Endothelial cell of umbilical vein (primary cell): ENCODE measurements around the gene RNF126. TPM values are rescaled to one million over a fixed set of nuclear protein-coding genes. Genes with fewer than 3 reads are reported as not detected.
"Not testable (repeated sequence)": the region's sequence is repeated elsewhere in the genome, so short reads cannot be mapped to it uniquely, and the experiment has no call there.

Source experiments
- BruUV-seq: library from RNA; stranded (reverse); fragments of 400-500 nt; replicated peaks from 2 replicates; lab custom pipeline; 2021; lab: Mats Ljungman, UMichigan
- CTCF ChIA-PET: fragments of 300-600, 350-600 bp; sonication (Branson Sonifier 250); formaldehyde crosslinking; loops from one replicate; lab custom pipeline; 2021; ENCODE audit warnings: antibody characterized with exemption, inconsistent platforms; lab: Charles Lee
- POLR2A ChIA-PET: fragments of 300-600, 350-600 bp; sonication (Branson Sonifier 250); formaldehyde crosslinking; loops from one replicate; lab custom pipeline; 2021; ENCODE audit warnings: antibody characterized with exemption, inconsistent platforms; lab: Charles Lee
- DNase-seq: peaks from one replicate; pipeline ENCODE4 v3.0.0-alpha.2; 2011; ENCODE audit warnings: low read depth, low spot score
- FAIRE-seq: peaks from 2 replicates; lab custom pipeline; 2011; peaks lifted over from hg19 to GRCh38; lab: Jason Lieb, UNC
- H2AFZ ChIP-seq: 2 replicates; pipeline ENCODE4 v1.6.0; 2012; ENCODE audit warnings: low read depth, low read length, control low read depth, inconsistent platforms
- H3K27ac ChIP-seq: 2 replicates; pipeline ENCODE4 v1.5.1; 2011; ENCODE audit warnings: low read depth, mild to moderate bottlenecking, control low read depth, low read length, moderate library complexity; ENCODE audit not compliant: insufficient read depth
- H3K27me3 ChIP-seq, 2 experiments: 2 replicates each; pipeline versions ENCODE4 v1.6.0 to v1.6.1; 2011; ENCODE audit warnings: low read length in 2 of 2, mixed read lengths in 1 of 2; ENCODE audit not compliant: control insufficient read depth in 2 of 2, insufficient read depth in 2 of 2
- H3K36me3 ChIP-seq, 2 experiments: 2 replicates in 1 of 2; 3 replicates in 1 of 2; pipeline ENCODE4 v1.5.1; 2011; ENCODE audit warnings: low read length in 2 of 2, mild to moderate bottlenecking in 1 of 2, moderate library complexity in 1 of 2; ENCODE audit not compliant: control insufficient read depth in 2 of 2, insufficient read depth in 2 of 2; ENCODE audit errors: extremely low read depth in 1 of 2
- H3K4me1 ChIP-seq: 3 replicates; pipeline ENCODE4 v1.5.1; 2011; ENCODE audit warnings: mild to moderate bottlenecking, low read length; ENCODE audit not compliant: control insufficient read depth, insufficient read depth; ENCODE audit errors: extremely low read depth
- H3K4me2 ChIP-seq: 2 replicates; pipeline ENCODE4 v1.6.1; 2011; ENCODE audit warnings: low read length, control low read depth, mixed read lengths; ENCODE audit not compliant: insufficient read depth
- H3K4me3 ChIP-seq, 3 experiments: fragments of 200-600 bp in 1 of 3; sonication (generic), shearing (Covaris generic) in 1 of 3; replicated peaks in 1 of 3; 2 replicates each; pipeline ENCODE4 v1.5.1; 2011 to 2016; ENCODE audit warnings: control low read depth in 3 of 3, low read length in 3 of 3, mild to moderate bottlenecking in 2 of 3, inconsistent platforms in 1 of 3, low read depth in 1 of 3, moderate library complexity in 1 of 3; ENCODE audit not compliant: insufficient read depth in 1 of 3
- H3K79me2 ChIP-seq: 2 replicates; pipeline ENCODE4 v1.6.0; 2012; ENCODE audit warnings: low read length, inconsistent platforms; ENCODE audit not compliant: control insufficient read depth, insufficient read depth
- H3K9ac ChIP-seq: replicated peaks from 2 replicates; pipeline ENCODE3; 2011; ENCODE audit warnings: low read length, control low read depth; ENCODE audit not compliant: insufficient read depth; ENCODE audit errors: extremely low read depth
- H3K9me1 ChIP-seq: replicated peaks from 3 replicates; pipeline ENCODE4 v1.6.0; 2011; ENCODE audit warnings: mild to moderate bottlenecking, low read length; ENCODE audit not compliant: control insufficient read depth, insufficient read depth; ENCODE audit errors: extremely low read depth
- H3K9me3 ChIP-seq: replicated peaks from 2 replicates; pipeline ENCODE4 v1.5.1; 2012; ENCODE audit warnings: low read length, inconsistent platforms; ENCODE audit not compliant: control insufficient read depth, insufficient read depth
- H4K20me1 ChIP-seq: replicated peaks from 2 replicates; pipeline ENCODE3; 2011; ENCODE audit warnings: mild to moderate bottlenecking, low read length; ENCODE audit not compliant: control insufficient read depth, insufficient read depth; ENCODE audit errors: extremely low read depth
- CTCF ChIP-seq, 2 donors: IDR thresholded peaks; 1 replicate in 1 of 2; 2 replicates in 1 of 2; pipeline ENCODE4 v1.5.1; 2011; ENCODE audit warnings: low read length in 2 of 2, mild to moderate bottlenecking in 2 of 2, moderate library complexity in 2 of 2, control low read depth in 1 of 2, inconsistent platforms in 1 of 2, low read depth in 1 of 2; ENCODE audit not compliant: insufficient read depth in 1 of 2; ENCODE audit errors: extremely low read depth in 1 of 2
- EZH2 ChIP-seq: IDR thresholded peaks from 2 replicates; pipeline ENCODE4 v1.6.1; 2012; ENCODE audit warnings: borderline replicate concordance, low read depth, mild to moderate bottlenecking, moderate library complexity, low read length, inconsistent platforms; ENCODE audit not compliant: severe bottlenecking
- FOS ChIP-seq: IDR thresholded peaks from 2 replicates; pipeline ENCODE4 v1.6.1; 2011; ENCODE audit warnings: mild to moderate bottlenecking, low read length, moderate library complexity, borderline replicate concordance; ENCODE audit not compliant: insufficient read depth
- GATA2 ChIP-seq: IDR thresholded peaks from 2 replicates; pipeline ENCODE4 v1.7.0; 2011; ENCODE audit warnings: low read depth, mild to moderate bottlenecking, moderate library complexity, mixed read lengths, low read length; ENCODE audit not compliant: insufficient read length, insufficient read depth
- JUN ChIP-seq: IDR thresholded peaks from 2 replicates; pipeline ENCODE4 v1.6.1; 2011; ENCODE audit warnings: borderline replicate concordance, low read depth; ENCODE audit not compliant: insufficient read length, insufficient read depth
- MAX ChIP-seq: IDR thresholded peaks from 2 replicates; pipeline ENCODE4 v1.6.1; 2011; ENCODE audit not compliant: insufficient read depth, insufficient read length
- MYC ChIP-seq: IDR thresholded peaks from one replicate; pipeline ENCODE4 v1.6.1; 2011; ENCODE audit warnings: mild to moderate bottlenecking, low read depth, low read length
- POLR2A ChIP-seq: IDR thresholded peaks from 2 replicates; pipeline ENCODE4 v1.6.1; 2012; ENCODE audit warnings: low read depth, mild to moderate bottlenecking, control low read depth, low read length
- POLR2AphosphoS5 ChIP-seq: IDR thresholded peaks from 2 replicates; pipeline ENCODE4 v1.6.1; 2012; ENCODE audit warnings: low read depth, mild to moderate bottlenecking, control low read depth, low read length, moderate library complexity; ENCODE audit not compliant: insufficient read depth
- dilution Hi-C: fragments of 300-500 bp; cut with MboI; formaldehyde crosslinking; loops from one replicate; pipeline ENCODE4 v1.15.0; 2019; ENCODE audit warnings: low sequenced_read_pairs; ENCODE audit not compliant: extremely low pct_ligation_motif_present
- intact Hi-C: fragments of 100-400 bp; cut with micrococcal nuclease; formaldehyde crosslinking; loops from one replicate; pipeline ENCODE4 v1.10.0; 2022
- polyA plus RNA-seq, 4 experiments: library from polyadenylated mRNA; depleted of rRNA in 3 of 4; stranded (reverse) in 3 of 4; unstranded in 1 of 4; fragments of >200 nt; gene quantifications; 2 replicates each; pipeline versions ENCODE4 v1.2.1 to v1.2.3, GENCODE V29; 2011 to 2012; ENCODE audit warnings: missing spikeins in 1 of 4
- total RNA-seq: library from RNA; stranded (reverse); gene quantifications from 2 replicates; pipeline ENCODE4 v1.2.3, GENCODE V29; 2021

RNF126 gene
- total and polyA plus RNA-seq, 2 donors (not counting 3 experiments of a cell fraction or from before 2014, with no cell fraction given) = 19.2 to 61.3 TPM

- Histone ChIP-seq H3K9me3 (no peaks in the 10 kb centered on the region), H3K27me3 (no peaks in the 10 kb centered on the region), H3K9ac (no peak overlapping the region), H3K79me2 (peaks cover 13% of the 10 kb centered on the region), H3K4me1 (peaks cover 16% of the 10 kb centered on the region), H3K27ac (no peak overlapping the region), H4K20me1 (no peaks in the 10 kb centered on the region), H3K4me3 (no peak overlapping the region), H2AFZ (no peak overlapping the region), H3K4me2 (no peak overlapping the region), H3K36me3 (peaks cover 0 to 6% of the 10 kb centered on the region in 2 experiments), H3K9me1 (no peaks in the 10 kb centered on the region)
- FAIRE-seq (no peak), DNase-seq (no peak)
- no TSS peak for BruUV-seq
- intact Hi-C loops (no loop called here), dilution Hi-C loops (no loop called here)
- ChIA-PET POLR2A (no interaction called here), CTCF (interaction anchor here (0.9 to 1.2 kb wide), 2 partner anchors 14 to 46 kb away, joined by 3 read pairs; no protein-coding TSS in a partner anchor)
- TF ChIP-seq GATA2 (no peak), EZH2 (no peak), MYC (no peak), POLR2A (no peak), CTCF (IDR thresholded peaks at IDR 0.05; ENCODE audit: extremely low read depth in 1 of 2, insufficient read depth in 1 of 2, low read depth in 1 of 2, low read length in 2 of 2) (no peak), MAX (no peak), POLR2AphosphoS5 (no peak), FOS (no peak), JUN (no peak)
Observed at GRCh38 chr19:629961-630714, 32.9 kb downstream of the RNF126 start.

- H3K4me2 ChIP-seq, H2AFZ ChIP-seq, CTCF ChIA-PET, H3K9me1 ChIP-seq, intact Hi-C loops, H3K9me3 ChIP-seq, H3K4me3 ChIP-seq, BruUV-seq, POLR2A ChIA-PET, H3K27me3 ChIP-seq, FAIRE-seq, DNase-seq, dilution Hi-C loops, H3K9ac ChIP-seq, H3K27ac ChIP-seq, H4K20me1 ChIP-seq, H3K36me3 ChIP-seq: not testable (repeated sequence)
- H3K79me2 ChIP-seq = peaks cover 13% of the 10 kb centered on the region
- peaks cover 16% of the 10 kb centered on the region for H3K4me1 ChIP-seq
Observed at GRCh38 chr19:629515-629914, 33.5 kb downstream of the RNF126 start.
